Fibroblast of lung (primary cell): ENCODE data around the gene FAM13C. TPM values are rescaled to one million over a fixed set of nuclear protein-coding genes. Genes with fewer than 3 reads are reported as not detected.

Experiments
- DNase-seq, 2 donors: peaks; one replicate each; pipeline versions ENCODE4 v3.0.0 to v3.0.0-alpha.2; 2010; ENCODE audit warnings: low read depth in 2 of 2
- H2AFZ ChIP-seq: 2 replicates; pipeline ENCODE4 v1.5.1; 2012; ENCODE audit warnings: low read length, control low read depth, inconsistent platforms
- H3K27ac ChIP-seq: 2 replicates; pipeline ENCODE4 v1.5.1; 2011; ENCODE audit warnings: low read length, control low read depth; ENCODE audit not compliant: insufficient read depth
- H3K27me3 ChIP-seq: 2 replicates; pipeline ENCODE4 v1.5.1; 2011; ENCODE audit warnings: mild to moderate bottlenecking, low read length; ENCODE audit not compliant: control insufficient read depth, insufficient read depth
- H3K36me3 ChIP-seq: 2 replicates; pipeline ENCODE4 v1.5.1; 2011; ENCODE audit warnings: low read length; ENCODE audit not compliant: control insufficient read depth, insufficient read depth
- H3K4me1 ChIP-seq: 2 replicates; pipeline ENCODE4 v1.5.1; 2011; ENCODE audit warnings: low read length; ENCODE audit not compliant: control insufficient read depth, insufficient read depth; ENCODE audit errors: extremely low read depth
- H3K4me2 ChIP-seq: 2 replicates; pipeline ENCODE4 v1.5.1; 2011; ENCODE audit warnings: low read length, control low read depth; ENCODE audit not compliant: insufficient read depth; ENCODE audit errors: extremely low read depth
- H3K4me3 ChIP-seq, 4 experiments: fragments of 200-600 bp in 1 of 4; sonication (generic) in 1 of 4; replicated peaks in 1 of 4; 2 replicates each; pipeline ENCODE4 v1.5.1; 2011 to 2016; ENCODE audit warnings: low read length in 4 of 4, low read depth in 3 of 4, mild to moderate bottlenecking in 3 of 4, control low read depth in 2 of 4, inconsistent platforms in 1 of 4, mixed read lengths in 1 of 4; ENCODE audit not compliant: insufficient read depth in 1 of 4; ENCODE audit errors: control extremely low read depth in 1 of 4
- H3K79me2 ChIP-seq: 2 replicates; pipeline ENCODE4 v1.5.1; 2012; ENCODE audit warnings: mild to moderate bottlenecking, low read length, inconsistent platforms; ENCODE audit not compliant: control insufficient read depth, insufficient read depth
- H3K9ac ChIP-seq: 2 replicates; pipeline ENCODE4 v1.5.1; 2011; ENCODE audit warnings: mild to moderate bottlenecking, low read length, control low read depth; ENCODE audit not compliant: insufficient read depth
- H3K9me3 ChIP-seq: 2 replicates; pipeline ENCODE4 v1.5.1; 2012; ENCODE audit warnings: low read depth, low read length; ENCODE audit not compliant: control insufficient read depth, insufficient read depth
- H4K20me1 ChIP-seq: 2 replicates; pipeline ENCODE4 v1.5.1; 2011; ENCODE audit warnings: low read length; ENCODE audit not compliant: control insufficient read depth, insufficient read depth; ENCODE audit errors: extremely low read depth
- EZH2 ChIP-seq: IDR thresholded peaks from 2 replicates; pipeline ENCODE4 v1.5.1; 2012; ENCODE audit warnings: low read length, control low read depth, mild to moderate bottlenecking; ENCODE audit errors: missing control alignments
- polyA plus RNA-seq, 2 donors: library from polyadenylated mRNA; depleted of rRNA in 1 of 2; stranded (reverse) in 1 of 2; unstranded in 1 of 2; fragments of >200 nt; gene quantifications; 2 replicates each; pipeline ENCODE4 v1.2.1, GENCODE V29; 2011 to 2012; ENCODE audit warnings: missing spikeins in 1 of 2
- total RNA-seq: library from RNA; depleted of rRNA; stranded (reverse); fragments of >200 nt; gene quantifications from 2 replicates; pipeline ENCODE4 v1.2.1, GENCODE V29; 2014
- TF ChIP-seq, protein P1 (sequence below), 2 donors: IDR thresholded peaks in 1 of 2; conservative IDR thresholded peaks in 1 of 2; 1 replicate in 1 of 2; 2 replicates in 1 of 2; pipeline ENCODE4 v1.5.1; 2011 to 2012; ENCODE audit warnings: low read length in 2 of 2, control low read depth in 1 of 2, inconsistent platforms in 1 of 2, low read depth in 1 of 2, mild to moderate bottlenecking in 1 of 2

FAM13C gene
- total and polyA plus RNA-seq, 2 donors (not counting 1 experiment from before 2014, with no cell fraction given) = 2.8 to 5.9 TPM

GRCh38 chr10:59304521-59305097, 57.7 kb downstream of the FAM13C start:
- Histone ChIP-seq H4K20me1 (no peaks in the 10 kb centered on the region), H3K4me3 (no peak overlapping the region), H3K27ac (no peak overlapping the region), H3K27me3 (no peaks in the 10 kb centered on the region), H3K36me3 (no peaks in the 10 kb centered on the region), H3K4me2 (no peak overlapping the region), H3K4me1 (no peaks in the 10 kb centered on the region), H3K79me2 (no peaks in the 10 kb centered on the region), H2AFZ (no peak overlapping the region), H3K9me3 (no peaks in the 10 kb centered on the region), H3K9ac (no peak overlapping the region)
- no peak for DNase-seq
- TF ChIP-seq EZH2 = no peak
- TF ChIP-seq, protein P1, sequence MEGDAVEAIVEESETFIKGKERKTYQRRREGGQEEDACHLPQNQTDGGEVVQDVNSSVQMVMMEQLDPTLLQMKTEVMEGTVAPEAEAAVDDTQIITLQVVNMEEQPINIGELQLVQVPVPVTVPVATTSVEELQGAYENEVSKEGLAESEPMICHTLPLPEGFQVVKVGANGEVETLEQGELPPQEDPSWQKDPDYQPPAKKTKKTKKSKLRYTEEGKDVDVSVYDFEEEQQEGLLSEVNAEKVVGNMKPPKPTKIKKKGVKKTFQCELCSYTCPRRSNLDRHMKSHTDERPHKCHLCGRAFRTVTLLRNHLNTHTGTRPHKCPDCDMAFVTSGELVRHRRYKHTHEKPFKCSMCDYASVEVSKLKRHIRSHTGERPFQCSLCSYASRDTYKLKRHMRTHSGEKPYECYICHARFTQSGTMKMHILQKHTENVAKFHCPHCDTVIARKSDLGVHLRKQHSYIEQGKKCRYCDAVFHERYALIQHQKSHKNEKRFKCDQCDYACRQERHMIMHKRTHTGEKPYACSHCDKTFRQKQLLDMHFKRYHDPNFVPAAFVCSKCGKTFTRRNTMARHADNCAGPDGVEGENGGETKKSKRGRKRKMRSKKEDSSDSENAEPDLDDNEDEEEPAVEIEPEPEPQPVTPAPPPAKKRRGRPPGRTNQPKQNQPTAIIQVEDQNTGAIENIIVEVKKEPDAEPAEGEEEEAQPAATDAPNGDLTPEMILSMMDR (conservative IDR thresholded peaks at IDR 0.05 in 1 of 2, IDR thresholded peaks at IDR 0.05 in 1 of 2; ENCODE audit: low read depth in 1 of 2, low read length in 2 of 2) = no peak

GRCh38 chr10:59303018-59303417, 59.3 kb downstream of the FAM13C start:
- Histone ChIP-seq H2AFZ (no peak overlapping the region), H3K4me1 (no peaks in the 10 kb centered on the region), H3K27ac (no peak overlapping the region), H4K20me1 (no peaks in the 10 kb centered on the region), H3K4me2 (no peak overlapping the region), H3K27me3 (no peaks in the 10 kb centered on the region), H3K9ac (no peak overlapping the region), H3K79me2 (no peaks in the 10 kb centered on the region), H3K36me3 (no peaks in the 10 kb centered on the region), H3K9me3 (no peaks in the 10 kb centered on the region), H3K4me3 (no peak overlapping the region)
- TF ChIP-seq, protein P1 (conservative IDR thresholded peaks at IDR 0.05 in 1 of 2, IDR thresholded peaks at IDR 0.05 in 1 of 2; ENCODE audit: low read depth in 1 of 2, low read length in 2 of 2) = no peak
- no peak for TF ChIP-seq EZH2
- no peak for DNase-seq

- peak in 1 of 2 donors; percentile 21 for DNase-seq
- Histone ChIP-seq H3K36me3 (no peaks in the 10 kb centered on the region), H4K20me1 (no peaks in the 10 kb centered on the region), H3K9ac (no peak overlapping the region), H3K4me2 (no peak overlapping the region), H3K79me2 (no peaks in the 10 kb centered on the region), H2AFZ (no peak overlapping the region), H3K9me3 (no peaks in the 10 kb centered on the region), H3K4me1 (no peaks in the 10 kb centered on the region), H3K4me3 (no peak overlapping the region), H3K27me3 (no peaks in the 10 kb centered on the region), H3K27ac (no peak overlapping the region)
- no peak for TF ChIP-seq EZH2
- TF ChIP-seq, protein P1 (conservative IDR thresholded peaks at IDR 0.05 in 1 of 2, IDR thresholded peaks at IDR 0.05 in 1 of 2; ENCODE audit: low read depth in 1 of 2, low read length in 2 of 2) = no peak
These were observed 60.0 kb downstream of the FAM13C start for GRCh38 chr10:59302381-59302780.
